B cell (primary cell): ENCODE measurements around the gene POMGNT1. TPM values are rescaled to one million over a fixed set of nuclear protein-coding genes. Genes with fewer than 3 reads are reported as not detected.

Experiments used
- ATAC-seq: fragments of 200-7000 bp; cut with Tn5 transposase; one replicate; pipeline ENCODE4 v1.10.0; 2021; ENCODE audit warnings: low read depth, mild to moderate bottlenecking, moderate number of reproducible peaks, moderate library complexity
- CTCF ChIA-PET: fragments of 350-600 bp; sonication (Branson Sonifier 250); formaldehyde crosslinking; loops from one replicate; lab custom pipeline; 2021; ENCODE audit warnings: antibody characterized with exemption, inconsistent platforms; lab: Charles Lee
- POLR2A ChIA-PET: fragments of 350-600 bp; sonication (Branson Sonifier 250); formaldehyde crosslinking; loops from one replicate; lab custom pipeline; 2021; ENCODE audit warnings: antibody characterized with exemption; lab: Charles Lee
- DNase-seq: peaks from one replicate; pipeline ENCODE4 v3.0.0; 2013
- H2AFZ ChIP-seq: 2 replicates; pipeline ENCODE4 v1.6.1; 2012; ENCODE audit warnings: mild to moderate bottlenecking, low read depth, low read length; ENCODE audit not compliant: insufficient read depth, poor library complexity, severe bottlenecking
- H3K27ac ChIP-seq, 2 donors: 1 replicate in 1 of 2; 2 replicates in 1 of 2; pipeline ENCODE4 v1.5.1; 2012 to 2013; ENCODE audit warnings: low read length in 2 of 2, mild to moderate bottlenecking in 2 of 2, moderate library complexity in 1 of 2
- H3K27me3 ChIP-seq, 4 experiments: fragments of 200-600 bp in 1 of 4; sonication (generic) in 1 of 4; replicated peaks in 1 of 4; 1 replicate in 2 of 4; 2 replicates in 2 of 4; pipeline versions ENCODE4 v1.6.1 to v1.7.0; 2013 to 2016; ENCODE audit warnings: low read length in 3 of 4, mild to moderate bottlenecking in 2 of 4, mixed read lengths in 1 of 4, moderate library complexity in 1 of 4; ENCODE audit not compliant: insufficient read depth in 4 of 4, control insufficient read depth in 3 of 4; ENCODE audit errors: control extremely low read depth in 1 of 4
- H3K36me3 ChIP-seq, 2 experiments: replicated peaks in 1 of 2; 1 replicate in 1 of 2; 2 replicates in 1 of 2; pipeline versions ENCODE4 v1.6.1 to v1.7.1; 2013; ENCODE audit warnings: low read length in 1 of 2; ENCODE audit not compliant: insufficient read depth in 2 of 2, control insufficient read depth in 1 of 2; ENCODE audit errors: control extremely low read depth in 1 of 2, extremely low read depth in 1 of 2
- H3K4me1 ChIP-seq, 2 donors: fragments of 200-600 bp in 1 of 2; sonication (generic) in 1 of 2; 1 replicate in 1 of 2; 2 replicates in 1 of 2; pipeline versions ENCODE4 v1.5.1 to v1.6.1; 2013 to 2017; ENCODE audit warnings: low read length in 2 of 2; ENCODE audit not compliant: control insufficient read depth in 2 of 2, insufficient read depth in 2 of 2
- H3K4me2 ChIP-seq: replicated peaks from 2 replicates; pipeline ENCODE3; 2012; ENCODE audit warnings: mild to moderate bottlenecking, low read depth, low read length; ENCODE audit not compliant: poor library complexity, severe bottlenecking
- H3K4me3 ChIP-seq, 5 experiments: fragments of 200-600 bp in 1 of 5; sonication (generic) in 1 of 5; 1 replicate in 3 of 5; 2 replicates in 2 of 5; pipeline versions ENCODE4 v1.5.1 to v1.7.0; 2011 to 2016; ENCODE audit warnings: low read length in 4 of 5, mild to moderate bottlenecking in 4 of 5, low read depth in 2 of 5, control low read depth in 1 of 5, moderate library complexity in 1 of 5; ENCODE audit not compliant: insufficient read depth in 1 of 5; ENCODE audit errors: control extremely low read depth in 1 of 5, extremely low read depth in 1 of 5
- H3K79me2 ChIP-seq: fragments of 200-600 bp; sonication (generic); one replicate; pipeline ENCODE4 v1.6.0; 2016; ENCODE audit warnings: low read length; ENCODE audit not compliant: control insufficient read depth, insufficient read depth
- H3K9ac ChIP-seq: fragments of 200-600 bp; sonication (generic); 2 replicates; pipeline ENCODE4 v1.6.1; 2017; ENCODE audit warnings: mild to moderate bottlenecking, low read length, moderate library complexity
- H3K9me3 ChIP-seq, 3 donors: one replicate each; pipeline versions ENCODE4 v1.6.1 to v1.7.1; 2013; ENCODE audit warnings: low read length in 2 of 3; ENCODE audit not compliant: control insufficient read depth in 2 of 3, insufficient read depth in 1 of 3; ENCODE audit errors: control extremely low read depth in 1 of 3
- H4K20me1 ChIP-seq: 2 replicates; pipeline ENCODE4 v1.6.0; 2012; ENCODE audit warnings: mild to moderate bottlenecking, low read length; ENCODE audit not compliant: insufficient read depth, control insufficient read depth, poor library complexity, severe bottlenecking
- H3K27ac Mint-ChIP-seq: one replicate; pipeline ENCODE4 v1.8.0; 2021; ENCODE audit warnings: mixed read lengths
- H3K27me3 Mint-ChIP-seq: one replicate; pipeline ENCODE4 v1.8.0; 2021; ENCODE audit warnings: mixed read lengths
- H3K4me1 Mint-ChIP-seq: one replicate; pipeline ENCODE4 v1.8.0; 2021; ENCODE audit warnings: mixed read lengths
- H3K4me3 Mint-ChIP-seq: one replicate; pipeline ENCODE4 v1.8.0; 2021; ENCODE audit warnings: mixed read lengths
- H3K9me3 Mint-ChIP-seq: one replicate; pipeline ENCODE4 v1.8.0; 2022; ENCODE audit warnings: mixed read lengths; ENCODE audit not compliant: insufficient read depth
- EZH2 ChIP-seq: IDR thresholded peaks from 2 replicates; pipeline ENCODE4 v1.6.1; 2012; ENCODE audit warnings: borderline replicate concordance, low read depth, mild to moderate bottlenecking, moderate library complexity, low read length; ENCODE audit not compliant: insufficient read depth, poor library complexity, severe bottlenecking
- WGBS: methylation state at CpG from one replicate; pipeline ENCODE4 v1.1.5; 2013; ENCODE audit warnings: missing lambda C conversion rate; ENCODE audit not compliant: insufficient coverage; 5-methylcytosine and 5-hydroxymethylcytosine counted together
- intact Hi-C: fragments of 100-400 bp; cut with micrococcal nuclease; formaldehyde crosslinking; loops from one replicate; pipeline ENCODE4 v1.10.0; 2022
- polyA plus RNA-seq: library from polyadenylated mRNA; depleted of rRNA; stranded (reverse); fragments of >200 nt; gene quantifications from 2 replicates; pipeline ENCODE4 v1.2.3, GENCODE V29; 2012
- total RNA-seq, 2 donors: library from RNA; stranded (reverse); fragments of 120-200 nt in 1 of 2; gene quantifications; 1 replicate in 1 of 2; 2 replicates in 1 of 2; pipeline versions ENCODE4 v1.2.3 to v1.2.4, GENCODE V29; 2013 to 2022
- TF ChIP-seq, protein P1 (sequence below): fragments of 200-600 bp; IDR thresholded peaks from one replicate; pipeline ENCODE4 v1.8.0; 2022; ENCODE audit warnings: antibody characterized with exemption, mild to moderate bottlenecking

POMGNT1 gene
- total and polyA plus RNA-seq, 2 donors (not counting 1 experiment from before 2014, with no cell fraction given) = 32.6 to 51.0 TPM

DNA sequence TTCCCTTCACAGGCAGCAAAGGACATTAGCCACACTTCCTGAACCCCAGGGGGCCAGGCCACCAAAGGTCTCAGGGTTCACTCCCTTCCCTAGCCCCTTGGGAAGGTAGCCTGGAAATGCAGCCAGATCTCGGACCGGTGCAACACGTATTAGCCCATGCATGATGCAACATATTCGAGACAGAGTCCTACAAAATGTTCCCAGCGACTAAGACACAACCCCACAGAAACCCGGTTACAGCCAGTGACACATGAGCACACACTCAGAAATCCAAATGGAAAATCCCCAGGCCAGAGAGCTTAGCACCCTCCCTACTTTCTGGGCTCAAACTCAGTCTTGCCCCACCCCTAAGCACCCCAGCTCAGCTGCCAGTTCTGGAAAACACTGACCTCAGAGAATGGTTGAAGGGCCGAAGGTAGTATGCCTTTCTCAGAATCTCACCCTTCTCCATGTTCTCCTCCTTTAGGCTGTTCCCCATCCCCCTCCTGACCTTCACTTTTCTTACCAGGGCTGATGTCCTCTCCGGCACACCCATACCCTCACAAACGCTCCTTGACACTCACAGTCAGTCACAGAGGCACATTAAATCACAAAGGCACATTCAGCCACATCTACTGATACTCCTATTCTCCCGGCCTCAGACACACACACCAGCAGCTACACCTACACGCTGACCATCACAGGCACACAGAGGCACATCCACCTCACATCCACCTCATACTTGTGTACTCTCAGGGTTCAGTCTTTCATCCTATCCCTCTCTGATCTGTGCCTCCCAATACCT, 23.6 kb downstream of the POMGNT1 start, which contains the start of gene TSPAN1:
TSPAN1 (plus strand) TSS at position 640 of the 784 bp plus-strand sequence. CDS start 6,021 bp downstream, outside the sequence.
- CTCF ChIA-PET = interaction anchor here (13.8 kb wide), 1 partner anchor 137 kb away, joined by 249 read pairs; no protein-coding TSS in a partner anchor
- Histone ChIP-seq H3K4me3 (no peak within 1 kb of the TSS), H4K20me1 (no peaks in the 10 kb centered on the region), H3K27ac (no peak within 1 kb of the TSS), H3K4me2 (no peak within 1 kb of the TSS), H3K79me2 (no peaks in the 10 kb centered on the region), H2AFZ (no peak within 1 kb of the TSS), H3K36me3 (no peaks in the 10 kb centered on the region), H3K4me1 (peaks cover 11 to 30% of the 10 kb centered on the region in 2 donors), H3K9me3 (no peaks in the 10 kb centered on the region), H3K27me3 (peaks cover 0 to under 1% (median 0%) of the 10 kb centered on the region in 4 experiments), H3K9ac (no peak within 1 kb of the TSS)
- Mint-ChIP-seq H3K27ac (no peak within 1 kb of the TSS), H3K4me1 (peaks cover 10% of the 10 kb centered on the region), H3K9me3 (no peaks in the 10 kb centered on the region), H3K4me3 (no peak within 1 kb of the TSS), H3K27me3 (no peaks in the 10 kb centered on the region)
- WGBS = 91% methylated on average over 11 of the region's 11 CpGs
- ATAC-seq = no peak
- intact Hi-C loops = loop anchor here (5.0 kb wide), 1 partner anchor 173 kb away; no protein-coding TSS in a partner anchor
- DNase-seq = no peak
- POLR2A ChIA-PET = no interaction called here
- TF ChIP-seq EZH2 = no peak
- TF ChIP-seq, protein P1, sequence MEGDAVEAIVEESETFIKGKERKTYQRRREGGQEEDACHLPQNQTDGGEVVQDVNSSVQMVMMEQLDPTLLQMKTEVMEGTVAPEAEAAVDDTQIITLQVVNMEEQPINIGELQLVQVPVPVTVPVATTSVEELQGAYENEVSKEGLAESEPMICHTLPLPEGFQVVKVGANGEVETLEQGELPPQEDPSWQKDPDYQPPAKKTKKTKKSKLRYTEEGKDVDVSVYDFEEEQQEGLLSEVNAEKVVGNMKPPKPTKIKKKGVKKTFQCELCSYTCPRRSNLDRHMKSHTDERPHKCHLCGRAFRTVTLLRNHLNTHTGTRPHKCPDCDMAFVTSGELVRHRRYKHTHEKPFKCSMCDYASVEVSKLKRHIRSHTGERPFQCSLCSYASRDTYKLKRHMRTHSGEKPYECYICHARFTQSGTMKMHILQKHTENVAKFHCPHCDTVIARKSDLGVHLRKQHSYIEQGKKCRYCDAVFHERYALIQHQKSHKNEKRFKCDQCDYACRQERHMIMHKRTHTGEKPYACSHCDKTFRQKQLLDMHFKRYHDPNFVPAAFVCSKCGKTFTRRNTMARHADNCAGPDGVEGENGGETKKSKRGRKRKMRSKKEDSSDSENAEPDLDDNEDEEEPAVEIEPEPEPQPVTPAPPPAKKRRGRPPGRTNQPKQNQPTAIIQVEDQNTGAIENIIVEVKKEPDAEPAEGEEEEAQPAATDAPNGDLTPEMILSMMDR = no peak
